ENCODE measurements around the gene NT5DC3. TPM values are rescaled to one million over a fixed set of nuclear protein-coding genes. Genes with fewer than 3 reads are reported as not detected.
"Not testable (repeated sequence)": the region's sequence is repeated elsewhere in the genome, so short reads cannot be mapped to it uniquely, and the experiment has no call there.

Gene NT5DC3
- total RNA-seq, 4 donors from 2014 or later = 12.7 to 16.7 (median 16.2) TPM

- no peaks in the 10 kb centered on the region for H3K9me3 ChIP-seq
These were observed 28.2 kb downstream of the NT5DC3 start for GRCh38 chr12:103812789-103813188.

GRCh38 chr12:103811791-103812190, 29.2 kb downstream of the NT5DC3 start:
- 85 to 87% methylated on average over 6 of the region's 6 CpGs for WGBS, 2 donors
- DNase-seq (ENCODE audit: low spot score in 2 of 2) = no peak
- H3K27me3 ChIP-seq = no peaks in the 10 kb centered on the region
- H3K4me1 ChIP-seq = peaks cover 0 to 32% (median 2%) of the 10 kb centered on the region in 4 donors
- H3K9me3 ChIP-seq = no peaks in the 10 kb centered on the region
- TF ChIP-seq POLR2A (IDR thresholded peaks at IDR 0.05) (no peak), EP300 (IDR thresholded peaks at IDR 0.05) (no peak)
- TF ChIP-seq, protein P1, sequence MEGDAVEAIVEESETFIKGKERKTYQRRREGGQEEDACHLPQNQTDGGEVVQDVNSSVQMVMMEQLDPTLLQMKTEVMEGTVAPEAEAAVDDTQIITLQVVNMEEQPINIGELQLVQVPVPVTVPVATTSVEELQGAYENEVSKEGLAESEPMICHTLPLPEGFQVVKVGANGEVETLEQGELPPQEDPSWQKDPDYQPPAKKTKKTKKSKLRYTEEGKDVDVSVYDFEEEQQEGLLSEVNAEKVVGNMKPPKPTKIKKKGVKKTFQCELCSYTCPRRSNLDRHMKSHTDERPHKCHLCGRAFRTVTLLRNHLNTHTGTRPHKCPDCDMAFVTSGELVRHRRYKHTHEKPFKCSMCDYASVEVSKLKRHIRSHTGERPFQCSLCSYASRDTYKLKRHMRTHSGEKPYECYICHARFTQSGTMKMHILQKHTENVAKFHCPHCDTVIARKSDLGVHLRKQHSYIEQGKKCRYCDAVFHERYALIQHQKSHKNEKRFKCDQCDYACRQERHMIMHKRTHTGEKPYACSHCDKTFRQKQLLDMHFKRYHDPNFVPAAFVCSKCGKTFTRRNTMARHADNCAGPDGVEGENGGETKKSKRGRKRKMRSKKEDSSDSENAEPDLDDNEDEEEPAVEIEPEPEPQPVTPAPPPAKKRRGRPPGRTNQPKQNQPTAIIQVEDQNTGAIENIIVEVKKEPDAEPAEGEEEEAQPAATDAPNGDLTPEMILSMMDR (IDR thresholded peaks at IDR 0.05) = no peak
- H3K27ac ChIP-seq = no peak overlapping the region
- H3K36me3 ChIP-seq = peaks cover 0 to 39% (median 0%) of the 10 kb centered on the region in 3 donors
- no peak overlapping the region for H3K4me3 ChIP-seq

More at GRCh38 chr12:103812789-103813188, 28.2 kb downstream of the NT5DC3 start:
- WGBS, 2 donors = 93 to 100% methylated on average over 1 of the region's 1 CpG
- H3K27me3 ChIP-seq = no peaks in the 10 kb centered on the region
- peaks cover 0 to 22% (median 0%) of the 10 kb centered on the region in 4 donors for H3K4me1 ChIP-seq
- TF ChIP-seq POLR2A (IDR thresholded peaks at IDR 0.05) (no peak), EP300 (IDR thresholded peaks at IDR 0.05) (no peak)
- TF ChIP-seq, protein P1 (IDR thresholded peaks at IDR 0.05) = no peak
- no peak overlapping the region for H3K4me3 ChIP-seq
- no peak for DNase-seq (ENCODE audit: low spot score in 2 of 2)
- peaks cover 0 to 39% (median 0%) of the 10 kb centered on the region in 3 donors for H3K36me3 ChIP-seq
- no peak overlapping the region for H3K27ac ChIP-seq

GRCh38 chr12:103810111-103810510, 30.9 kb downstream of the NT5DC3 start:
- Histone ChIP-seq H3K4me1 (peaks cover 0 to 43% (median 8%) of the 10 kb centered on the region in 4 donors), H3K27me3 (no peaks in the 10 kb centered on the region), H3K36me3 (peaks cover 0 to 39% (median 0%) of the 10 kb centered on the region in 3 donors), H3K9me3 (no peaks in the 10 kb centered on the region), H3K4me3 (no peak overlapping the region), H3K27ac (no peak overlapping the region)
- 79 to 86% methylated on average over 5 of the region's 5 CpGs for WGBS, 2 donors
- no peak for TF ChIP-seq EP300 (IDR thresholded peaks at IDR 0.05)
- DNase-seq (ENCODE audit: low spot score in 2 of 2) = no peak

- not testable (repeated sequence) for H3K27ac ChIP-seq
- WGBS, 2 donors = 79 to 83% methylated on average over 7 of the region's 7 CpGs
These were observed 31.4 kb downstream of the NT5DC3 start for GRCh38 chr12:103809639-103810038.

GRCh38 chr12:103809154-103809553, 31.9 kb downstream of the NT5DC3 start:
- no peak for TF ChIP-seq POLR2A (IDR thresholded peaks at IDR 0.05)
- TF ChIP-seq, protein P1 (IDR thresholded peaks at IDR 0.05) = no peak
- TF ChIP-seq EP300 (IDR thresholded peaks at IDR 0.05) = no peak
- Histone ChIP-seq H3K4me3 (no peak overlapping the region), H3K9me3 (no peaks in the 10 kb centered on the region), H3K27ac (no peak overlapping the region), H3K4me1 (peaks cover 0 to 42% (median 11%) of the 10 kb centered on the region in 4 donors), H3K27me3 (no peaks in the 10 kb centered on the region), H3K36me3 (peaks cover 0 to 36% (median 0%) of the 10 kb centered on the region in 3 donors)
- DNase-seq (ENCODE audit: low spot score in 2 of 2) = no peak
- WGBS, 2 donors = 94 to 95% methylated on average over 4 of the region's 4 CpGs

More at GRCh38 chr12:103809639-103810038, 31.4 kb downstream of the NT5DC3 start:
- H3K4me3 ChIP-seq; H3K27me3 ChIP-seq; DNase-seq (ENCODE audit: low spot score in 2 of 2); H3K9me3 ChIP-seq: not testable (repeated sequence)
- H3K4me1 ChIP-seq = peaks cover 0 to 46% (median 9%) of the 10 kb centered on the region in 4 donors
- H3K36me3 ChIP-seq = peaks cover 0 to 39% (median 0%) of the 10 kb centered on the region in 3 donors

DNA sequence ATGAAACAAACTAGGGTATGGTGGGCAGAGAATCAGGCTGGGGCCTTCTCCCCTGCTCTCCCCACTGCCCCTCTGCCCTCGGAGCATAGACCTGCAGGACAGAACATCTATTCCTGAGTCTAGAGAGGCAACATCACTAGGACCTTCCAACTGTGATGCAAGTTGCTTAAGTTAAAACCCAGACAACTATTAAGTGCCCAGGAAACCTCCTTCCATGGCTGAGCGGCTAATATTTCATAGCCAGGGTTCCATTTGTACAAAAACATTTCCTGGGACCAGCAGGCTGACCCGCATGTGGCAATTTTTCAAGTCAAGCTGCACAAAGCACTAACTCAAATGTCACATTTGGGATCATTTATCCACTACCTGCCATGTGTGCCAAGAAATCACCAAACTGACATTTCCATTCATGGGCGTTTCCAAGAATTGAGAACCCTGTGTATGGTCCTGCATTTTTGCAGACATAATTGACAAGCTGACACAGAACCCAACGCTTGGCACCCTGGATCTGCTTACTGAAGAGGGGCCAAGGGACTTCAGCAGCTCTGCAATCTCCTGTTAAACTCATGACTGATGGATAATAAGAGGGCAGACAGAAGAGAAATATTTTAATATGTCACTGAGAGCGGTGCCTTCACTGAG, 32.7 kb downstream of the NT5DC3 start:
- WGBS, 2 donors = 66% methylated on average over 6 of the region's 6 CpGs
- Histone ChIP-seq H3K27me3 (no peaks in the 10 kb centered on the region), H3K27ac (peak overlapping the region in 2 of 4 donors; percentile 16 to 38), H3K36me3 (peaks cover 0 to 29% (median 0%) of the 10 kb centered on the region in 3 donors), H3K4me1 (peaks cover 0 to 40% (median 11%) of the 10 kb centered on the region in 4 donors), H3K4me3 (no peak overlapping the region), H3K9me3 (no peaks in the 10 kb centered on the region)
- TF ChIP-seq, protein P1 (IDR thresholded peaks at IDR 0.05) = no peak
- no peak for TF ChIP-seq POLR2A (IDR thresholded peaks at IDR 0.05)
- no peak for DNase-seq (ENCODE audit: low spot score in 2 of 2)

Measured in tibial nerve (tissue), 4 donors.